NB4 (cell line): ENCODE results near the gene LSM3.

Experiments used
- CTCF ChIP-seq: IDR thresholded peaks from one replicate; pipeline ENCODE4 v1.5.1; 2012; ENCODE audit warnings: low read depth, low read length
- POLR2A ChIP-seq: IDR thresholded peaks from 2 replicates; pipeline ENCODE4 v1.6.1; 2011; ENCODE audit warnings: mild to moderate bottlenecking; ENCODE audit not compliant: insufficient read length; ENCODE audit errors: extremely low read depth

DNA sequence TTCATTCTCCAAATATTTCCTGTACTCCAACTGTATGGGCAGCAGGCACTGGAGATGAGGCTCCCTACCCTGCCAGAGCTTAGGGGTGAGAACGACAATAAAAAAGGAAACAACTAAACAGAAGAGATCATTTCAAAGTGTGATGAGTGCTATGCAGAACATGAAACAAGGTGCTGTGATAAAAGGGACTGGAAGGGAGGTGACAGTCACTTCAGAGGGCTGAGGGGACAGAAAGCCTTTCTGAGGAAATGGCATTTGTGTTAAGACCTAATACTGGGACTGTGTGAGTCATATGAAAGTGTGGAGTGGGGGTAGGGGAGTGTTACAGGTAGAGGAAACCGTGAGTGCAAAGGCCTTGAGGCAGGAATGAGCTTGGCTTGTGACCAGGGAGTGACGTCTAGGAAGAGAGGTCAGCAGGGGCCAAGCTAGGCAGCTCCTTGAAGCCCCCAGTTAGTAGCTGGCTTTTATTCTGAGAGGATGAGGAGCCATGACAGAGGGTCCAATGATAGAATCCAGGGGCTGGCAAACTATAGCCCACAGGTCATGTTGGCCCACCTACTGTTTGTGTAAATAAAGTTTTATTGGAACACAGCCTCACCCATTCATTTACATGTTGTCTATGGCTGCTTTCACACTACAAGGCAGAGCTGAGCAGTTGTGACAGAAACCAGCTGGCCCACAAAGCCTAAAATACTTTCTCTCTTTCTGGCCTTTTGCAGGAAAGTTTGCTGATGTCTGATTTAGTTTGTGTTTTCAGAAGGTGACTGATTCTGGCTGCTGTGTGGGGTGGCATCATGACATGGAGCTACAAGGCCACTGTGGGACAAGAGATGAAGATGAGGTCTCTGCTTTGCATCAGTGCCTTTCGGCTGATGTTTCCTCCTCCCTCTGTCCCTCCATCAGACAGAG lies 56.6 kb downstream of the LSM3 start:
- TF ChIP-seq POLR2A (no peak), CTCF (no peak)
